Neural cell (in vitro differentiated cells): ENCODE data around the gene BICDL1. TPM values are rescaled to one million over a fixed set of nuclear protein-coding genes. Genes with fewer than 3 reads are reported as not detected.

Experiments
- H2AFZ ChIP-seq: fragments of 200-600, 300-800 bp; sonication (generic), shearing (Covaris generic); 2 replicates; pipeline ENCODE4 v1.6.0; 2014; ENCODE audit warnings: low read depth, mild to moderate bottlenecking, antibody characterized with exemption, low read length, moderate library complexity
- H3F3A ChIP-seq: fragments of 200-600 bp; shearing (Covaris generic); 2 replicates; pipeline ENCODE4 v1.6.1; 2016; ENCODE audit warnings: mild to moderate bottlenecking, moderate library complexity, mixed read lengths, antibody characterized with exemption, low read length; ENCODE audit not compliant: insufficient read depth, poor library complexity, severe bottlenecking
- H3K27ac ChIP-seq: fragments of 200-600, 300-800 bp; sonication (generic), shearing (Covaris generic); 2 replicates; pipeline ENCODE4 v1.5.1; 2014; ENCODE audit warnings: mild to moderate bottlenecking, low read length, moderate library complexity
- H3K27me3 ChIP-seq: fragments of 300-800, 200-600 bp; sonication (generic), shearing (Covaris generic); 2 replicates; pipeline ENCODE4 v1.6.0; 2014; ENCODE audit warnings: mild to moderate bottlenecking, low read depth, low read length, moderate library complexity; ENCODE audit not compliant: insufficient read depth
- H3K36me3 ChIP-seq: fragments of 300-800, 200-600 bp; sonication (generic), shearing (Covaris generic); 2 replicates; pipeline ENCODE4 v1.5.1; 2014; ENCODE audit warnings: mild to moderate bottlenecking, antibody characterized with exemption, low read length, moderate library complexity; ENCODE audit not compliant: insufficient read depth
- H3K4me2 ChIP-seq: fragments of 300-800, 200-600 bp; sonication (generic), shearing (Covaris generic); 2 replicates; pipeline ENCODE4 v1.6.0; 2014; ENCODE audit warnings: mild to moderate bottlenecking, low read length
- H3K4me3 ChIP-seq: fragments of 300-800, 200-600 bp; sonication (generic), shearing (Covaris generic); 2 replicates; pipeline ENCODE4 v1.5.1; 2014; ENCODE audit warnings: mild to moderate bottlenecking, low read length, moderate library complexity
- H3K79me2 ChIP-seq: fragments of 200-600 bp; shearing (Covaris generic); replicated peaks from 2 replicates; pipeline ENCODE4 v1.6.0; 2014; ENCODE audit warnings: mild to moderate bottlenecking, low read length, moderate library complexity; ENCODE audit not compliant: insufficient read depth
- H3K9ac ChIP-seq: fragments of 300-800, 200-600 bp; sonication (generic), shearing (Covaris generic); 2 replicates; pipeline ENCODE4 v1.6.1; 2016; ENCODE audit warnings: mild to moderate bottlenecking, low read length, mixed read lengths
- H3K9me2 ChIP-seq: fragments of 200-600 bp; shearing (Covaris generic); 2 replicates; pipeline ENCODE4 v1.6.1; 2016; ENCODE audit warnings: mild to moderate bottlenecking, low read length, mixed read lengths; ENCODE audit not compliant: insufficient read depth
- H3K9me3 ChIP-seq: fragments of 200-600, 300-800 bp; sonication (generic), shearing (Covaris generic); 2 replicates; pipeline ENCODE4 v1.6.1; 2016; ENCODE audit warnings: mild to moderate bottlenecking, mixed run types, low read length, moderate library complexity, mixed read lengths
- H4K20me1 ChIP-seq: fragments of 200-600 bp; shearing (Covaris generic); 2 replicates; pipeline ENCODE4 v1.6.1; 2016; ENCODE audit warnings: mild to moderate bottlenecking, mixed run types; ENCODE audit not compliant: insufficient read depth
- EP300 ChIP-seq: fragments of 450-650 bp; conservative IDR thresholded peaks from 2 replicates; pipeline ENCODE4 v1.6.1; 2014; ENCODE audit warnings: antibody characterized with exemption, mild to moderate bottlenecking, moderate library complexity; ENCODE audit not compliant: poor library complexity, severe bottlenecking
- EZH2 ChIP-seq: fragments of 200-600, 300-800 bp; shearing (Covaris generic), sonication (generic); IDR thresholded peaks from 2 replicates; pipeline ENCODE4 v1.6.1; 2014; ENCODE audit warnings: antibody characterized with exemption, low read length, borderline replicate concordance, mild to moderate bottlenecking; ENCODE audit not compliant: insufficient read depth, poor library complexity, severe bottlenecking
- MXI1 ChIP-seq: fragments of 450-650 bp; conservative IDR thresholded peaks from 2 replicates; pipeline ENCODE4 v1.6.1; 2014; ENCODE audit warnings: antibody characterized with exemption, mild to moderate bottlenecking; ENCODE audit not compliant: poor library complexity, severe bottlenecking
- POLR2AphosphoS5 ChIP-seq: IDR thresholded peaks from 2 replicates; pipeline ENCODE4 v1.6.1; 2012
- RAD21 ChIP-seq: fragments of 450-650 bp; conservative IDR thresholded peaks from 2 replicates; pipeline ENCODE4 v1.6.1; 2014; ENCODE audit warnings: antibody characterized with exemption, mild to moderate bottlenecking, moderate library complexity
- SMC3 ChIP-seq: fragments of 450-650 bp; conservative IDR thresholded peaks from 2 replicates; pipeline ENCODE4 v1.6.1; 2014; ENCODE audit warnings: antibody characterized with exemption, mild to moderate bottlenecking, moderate library complexity; ENCODE audit not compliant: poor library complexity
- TAF1 ChIP-seq: IDR thresholded peaks from 2 replicates; pipeline ENCODE4 v1.6.1; 2012; ENCODE audit warnings: low read depth
- polyA plus RNA-seq: library from polyadenylated mRNA; depleted of rRNA; stranded (reverse); fragments of >200 nt; gene quantifications from 2 replicates; pipeline ENCODE4 v1.2.3, GENCODE V29; 2014
- TF ChIP-seq, protein P1 (sequence below): IDR thresholded peaks from 2 replicates; pipeline ENCODE4 v1.6.1; 2012; ENCODE audit warnings: borderline replicate concordance
- TF ChIP-seq, protein P2 (sequence below): fragments of 450-650 bp; IDR thresholded peaks from 2 replicates; pipeline ENCODE4 v1.5.1; 2014; ENCODE audit warnings: antibody characterized with exemption, mild to moderate bottlenecking, moderate library complexity; ENCODE audit not compliant: poor library complexity, severe bottlenecking

Gene BICDL1
- polyA plus RNA-seq, 1 donor from 2014 or later, result 136 TPM

DNA sequence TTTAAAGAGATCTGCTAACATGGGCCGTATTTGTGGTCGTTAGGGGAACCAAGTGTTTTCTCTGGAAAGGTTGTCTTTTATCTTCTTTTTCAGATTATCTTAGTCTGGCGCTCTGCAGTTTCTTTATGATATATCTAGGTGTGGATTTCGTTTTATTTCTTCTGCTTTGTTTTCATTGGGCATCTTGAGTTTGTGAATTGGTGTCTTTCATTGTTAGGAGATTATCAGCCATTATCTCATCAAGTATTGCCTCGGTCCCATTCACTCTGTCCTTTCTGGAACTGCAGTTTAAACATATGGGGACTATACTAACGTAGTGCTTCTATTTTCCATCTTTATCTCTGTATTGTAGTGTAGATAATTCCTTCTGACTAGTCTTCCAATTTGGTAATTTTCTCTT, 60.4 kb downstream of the BICDL1 start:
- Histone ChIP-seq H3K9ac (no peak overlapping the region), H3K4me2 (no peak overlapping the region), H3K27me3 (no peaks in the 10 kb centered on the region), H3K9me2 (no peaks in the 10 kb centered on the region), H3K79me2 (no peaks in the 10 kb centered on the region), H3K4me3 (no peak overlapping the region), H3K9me3 (no peaks in the 10 kb centered on the region), H3K27ac (no peak overlapping the region), H4K20me1 (no peaks in the 10 kb centered on the region), H3K36me3 (no peaks in the 10 kb centered on the region), H2AFZ (no peak overlapping the region), H3F3A (no peaks in the 10 kb centered on the region)
- no peak for TF ChIP-seq POLR2AphosphoS5
- TF ChIP-seq MXI1, result no peak
- TF ChIP-seq TAF1, result no peak

DNA sequence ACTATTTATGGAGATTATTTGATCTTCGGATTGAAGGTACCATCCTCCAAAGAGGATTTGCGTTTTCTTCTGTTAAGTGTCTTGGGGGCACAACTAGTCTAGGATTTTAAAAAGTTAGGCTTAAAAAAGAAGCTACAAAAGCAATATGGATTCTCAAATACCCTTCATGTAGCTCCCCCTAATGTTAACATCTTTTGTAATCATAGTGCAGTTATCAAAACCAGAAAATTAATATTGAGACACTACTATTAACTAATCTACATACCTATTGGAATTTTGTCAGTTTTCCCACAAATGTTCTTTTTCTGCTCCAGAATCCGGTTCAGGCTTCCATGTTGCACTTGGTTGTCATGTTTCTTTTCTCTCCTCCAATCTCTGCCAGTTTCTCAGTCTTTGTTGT, 62.5 kb downstream of the BICDL1 start:
- no peak overlapping the region for H2AFZ ChIP-seq
- no peaks in the 10 kb centered on the region for H3K9me2 ChIP-seq
- H3K27me3 ChIP-seq, result no peaks in the 10 kb centered on the region
- no peaks in the 10 kb centered on the region for H3F3A ChIP-seq
- H4K20me1 ChIP-seq, result no peaks in the 10 kb centered on the region
- no peak overlapping the region for H3K27ac ChIP-seq
- H3K79me2 ChIP-seq, result no peaks in the 10 kb centered on the region
- TF ChIP-seq EP300 (no peak), RAD21 (no peak), POLR2AphosphoS5 (no peak), SMC3 (no peak), EZH2 (no peak), MXI1 (no peak), TAF1 (no peak)
- TF ChIP-seq, protein P1, sequence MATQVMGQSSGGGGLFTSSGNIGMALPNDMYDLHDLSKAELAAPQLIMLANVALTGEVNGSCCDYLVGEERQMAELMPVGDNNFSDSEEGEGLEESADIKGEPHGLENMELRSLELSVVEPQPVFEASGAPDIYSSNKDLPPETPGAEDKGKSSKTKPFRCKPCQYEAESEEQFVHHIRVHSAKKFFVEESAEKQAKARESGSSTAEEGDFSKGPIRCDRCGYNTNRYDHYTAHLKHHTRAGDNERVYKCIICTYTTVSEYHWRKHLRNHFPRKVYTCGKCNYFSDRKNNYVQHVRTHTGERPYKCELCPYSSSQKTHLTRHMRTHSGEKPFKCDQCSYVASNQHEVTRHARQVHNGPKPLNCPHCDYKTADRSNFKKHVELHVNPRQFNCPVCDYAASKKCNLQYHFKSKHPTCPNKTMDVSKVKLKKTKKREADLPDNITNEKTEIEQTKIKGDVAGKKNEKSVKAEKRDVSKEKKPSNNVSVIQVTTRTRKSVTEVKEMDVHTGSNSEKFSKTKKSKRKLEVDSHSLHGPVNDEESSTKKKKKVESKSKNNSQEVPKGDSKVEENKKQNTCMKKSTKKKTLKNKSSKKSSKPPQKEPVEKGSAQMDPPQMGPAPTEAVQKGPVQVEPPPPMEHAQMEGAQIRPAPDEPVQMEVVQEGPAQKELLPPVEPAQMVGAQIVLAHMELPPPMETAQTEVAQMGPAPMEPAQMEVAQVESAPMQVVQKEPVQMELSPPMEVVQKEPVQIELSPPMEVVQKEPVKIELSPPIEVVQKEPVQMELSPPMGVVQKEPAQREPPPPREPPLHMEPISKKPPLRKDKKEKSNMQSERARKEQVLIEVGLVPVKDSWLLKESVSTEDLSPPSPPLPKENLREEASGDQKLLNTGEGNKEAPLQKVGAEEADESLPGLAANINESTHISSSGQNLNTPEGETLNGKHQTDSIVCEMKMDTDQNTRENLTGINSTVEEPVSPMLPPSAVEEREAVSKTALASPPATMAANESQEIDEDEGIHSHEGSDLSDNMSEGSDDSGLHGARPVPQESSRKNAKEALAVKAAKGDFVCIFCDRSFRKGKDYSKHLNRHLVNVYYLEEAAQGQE, result no peak
- TF ChIP-seq, protein P2, sequence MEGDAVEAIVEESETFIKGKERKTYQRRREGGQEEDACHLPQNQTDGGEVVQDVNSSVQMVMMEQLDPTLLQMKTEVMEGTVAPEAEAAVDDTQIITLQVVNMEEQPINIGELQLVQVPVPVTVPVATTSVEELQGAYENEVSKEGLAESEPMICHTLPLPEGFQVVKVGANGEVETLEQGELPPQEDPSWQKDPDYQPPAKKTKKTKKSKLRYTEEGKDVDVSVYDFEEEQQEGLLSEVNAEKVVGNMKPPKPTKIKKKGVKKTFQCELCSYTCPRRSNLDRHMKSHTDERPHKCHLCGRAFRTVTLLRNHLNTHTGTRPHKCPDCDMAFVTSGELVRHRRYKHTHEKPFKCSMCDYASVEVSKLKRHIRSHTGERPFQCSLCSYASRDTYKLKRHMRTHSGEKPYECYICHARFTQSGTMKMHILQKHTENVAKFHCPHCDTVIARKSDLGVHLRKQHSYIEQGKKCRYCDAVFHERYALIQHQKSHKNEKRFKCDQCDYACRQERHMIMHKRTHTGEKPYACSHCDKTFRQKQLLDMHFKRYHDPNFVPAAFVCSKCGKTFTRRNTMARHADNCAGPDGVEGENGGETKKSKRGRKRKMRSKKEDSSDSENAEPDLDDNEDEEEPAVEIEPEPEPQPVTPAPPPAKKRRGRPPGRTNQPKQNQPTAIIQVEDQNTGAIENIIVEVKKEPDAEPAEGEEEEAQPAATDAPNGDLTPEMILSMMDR, result no peak
- no peak overlapping the region for H3K9ac ChIP-seq
- H3K9me3 ChIP-seq, result no peaks in the 10 kb centered on the region
- no peak overlapping the region for H3K4me3 ChIP-seq
- no peaks in the 10 kb centered on the region for H3K36me3 ChIP-seq
- H3K4me2 ChIP-seq, result no peak overlapping the region

DNA sequence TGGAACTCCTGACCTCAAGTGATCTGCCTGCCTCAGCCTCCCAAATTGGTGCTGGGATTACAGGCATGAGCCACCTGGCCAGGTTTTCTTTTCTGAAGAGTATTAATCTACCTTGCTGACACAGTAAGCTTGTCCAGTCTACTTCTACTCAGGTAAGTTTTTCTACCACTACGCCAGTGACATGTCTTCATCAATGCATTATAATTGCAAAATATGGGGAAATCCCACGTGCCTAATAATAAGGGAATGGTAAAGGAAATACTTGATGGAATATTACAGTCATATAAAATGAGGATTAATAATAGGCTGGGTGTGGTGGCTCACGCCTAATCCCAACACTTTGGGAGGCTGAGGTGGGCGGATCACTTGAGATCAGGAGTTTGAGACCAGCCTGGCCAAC, 65.3 kb downstream of the BICDL1 start:
- H3K9ac ChIP-seq, result no peak overlapping the region
- H2AFZ ChIP-seq, result no peak overlapping the region
- H3K36me3 ChIP-seq, result no peaks in the 10 kb centered on the region
- no peaks in the 10 kb centered on the region for H3F3A ChIP-seq
- H4K20me1 ChIP-seq, result no peaks in the 10 kb centered on the region
- H3K79me2 ChIP-seq, result no peaks in the 10 kb centered on the region
- no peaks in the 10 kb centered on the region for H3K9me3 ChIP-seq
- H3K27me3 ChIP-seq, result no peaks in the 10 kb centered on the region
- no peaks in the 10 kb centered on the region for H3K9me2 ChIP-seq
- no peak overlapping the region for H3K4me3 ChIP-seq
- no peak overlapping the region for H3K4me2 ChIP-seq
- H3K27ac ChIP-seq, result no peak overlapping the region
- TF ChIP-seq, protein P2, result no peak
- TF ChIP-seq TAF1, result no peak
- TF ChIP-seq SMC3, result no peak
- TF ChIP-seq, protein P1, result no peak
- no peak for TF ChIP-seq POLR2AphosphoS5
- TF ChIP-seq EP300, result no peak
- TF ChIP-seq MXI1, result no peak
- TF ChIP-seq EZH2, result no peak
- no peak for TF ChIP-seq RAD21
